IMR-90 (cell line): ENCODE results near the gene CYP3A4.

ENCODE experiments used
- CTCF ChIP-seq: conservative IDR thresholded peaks from 2 replicates; pipeline ENCODE4 v1.5.1; 2012; ENCODE audit warnings: mild to moderate bottlenecking, low read depth, low read length, improper control_type of control experiment
- MAFK ChIP-seq: IDR thresholded peaks from 2 replicates; pipeline ENCODE4 v1.6.1; 2012; ENCODE audit warnings: low read depth, low read length, improper control_type of control experiment
- MAZ ChIP-seq: IDR thresholded peaks from 2 replicates; pipeline ENCODE4 v1.6.1; 2012; ENCODE audit warnings: low read depth, mild to moderate bottlenecking, low read length, improper control_type of control experiment, moderate library complexity, borderline replicate concordance
- MXI1 ChIP-seq: IDR thresholded peaks from 2 replicates; pipeline ENCODE4 v1.6.1; 2012; ENCODE audit warnings: low read depth, mild to moderate bottlenecking, low read length, moderate library complexity, borderline replicate concordance
- NFE2L2 ChIP-seq: fragments of 150-350 bp; IDR thresholded peaks from 2 replicates; pipeline ENCODE4 v1.6.1; 2016; ENCODE audit warnings: low read depth, mild to moderate bottlenecking, low read length
- POLR2A ChIP-seq: IDR thresholded peaks from 2 replicates; pipeline ENCODE4 v1.6.1; 2012; ENCODE audit warnings: mild to moderate bottlenecking, low read depth, low read length
- RAD21 ChIP-seq: IDR thresholded peaks from 2 replicates; pipeline ENCODE4 v1.6.1; 2012; ENCODE audit warnings: low read length, improper control_type of control experiment
- RFX5 ChIP-seq: IDR thresholded peaks from 2 replicates; pipeline ENCODE4 v1.8.0; 2012; ENCODE audit warnings: low read depth, mild to moderate bottlenecking, low read length, moderate library complexity
- SMC3 ChIP-seq: fragments of 150-350 bp; IDR thresholded peaks from 2 replicates; pipeline ENCODE4 v1.6.1; 2016; ENCODE audit warnings: low read depth, mild to moderate bottlenecking, antibody characterized with exemption, low read length, moderate library complexity
- USF2 ChIP-seq: fragments of 150-350 bp; IDR thresholded peaks from 2 replicates; pipeline ENCODE4 v1.6.1; 2017; ENCODE audit warnings: mild to moderate bottlenecking, antibody characterized with exemption, low read length, low read depth
- TF ChIP-seq, protein P1 (sequence below): fragments of 150-350 bp; IDR thresholded peaks from 2 replicates; pipeline ENCODE4 v1.6.1; 2016; ENCODE audit warnings: low read depth, mild to moderate bottlenecking, low read length, moderate library complexity, borderline replicate concordance

DNA sequence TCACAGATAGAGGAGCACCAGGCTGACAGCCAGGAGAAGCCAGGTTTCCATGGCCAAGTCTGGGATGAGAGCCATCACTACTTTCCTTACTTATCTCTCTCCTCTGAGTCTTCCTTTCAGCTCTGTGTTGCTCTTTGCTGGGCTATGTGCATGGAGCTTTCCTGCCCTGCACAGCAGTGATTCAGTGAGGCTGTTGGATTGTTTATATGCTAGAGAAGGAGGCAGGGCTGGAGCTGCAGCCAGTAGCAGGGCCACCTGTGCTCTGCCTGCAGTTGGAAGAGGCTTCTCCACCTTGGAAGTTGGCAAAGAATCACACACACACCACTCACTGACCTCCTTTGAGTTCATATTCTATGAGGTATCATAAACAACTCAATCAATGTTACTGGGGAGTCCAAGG lies at the start of gene CYP3A4:
- TF ChIP-seq MXI1: no peak
- TF ChIP-seq, protein P1, sequence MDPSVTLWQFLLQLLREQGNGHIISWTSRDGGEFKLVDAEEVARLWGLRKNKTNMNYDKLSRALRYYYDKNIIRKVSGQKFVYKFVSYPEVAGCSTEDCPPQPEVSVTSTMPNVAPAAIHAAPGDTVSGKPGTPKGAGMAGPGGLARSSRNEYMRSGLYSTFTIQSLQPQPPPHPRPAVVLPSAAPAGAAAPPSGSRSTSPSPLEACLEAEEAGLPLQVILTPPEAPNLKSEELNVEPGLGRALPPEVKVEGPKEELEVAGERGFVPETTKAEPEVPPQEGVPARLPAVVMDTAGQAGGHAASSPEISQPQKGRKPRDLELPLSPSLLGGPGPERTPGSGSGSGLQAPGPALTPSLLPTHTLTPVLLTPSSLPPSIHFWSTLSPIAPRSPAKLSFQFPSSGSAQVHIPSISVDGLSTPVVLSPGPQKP: no peak
- no peak for TF ChIP-seq CTCF
- no peak for TF ChIP-seq RFX5
- no peak for TF ChIP-seq POLR2A
- no peak for TF ChIP-seq MAZ
- TF ChIP-seq RAD21: no peak
- TF ChIP-seq MAFK: no peak
- TF ChIP-seq USF2: no peak
- no peak for TF ChIP-seq SMC3
- no peak for TF ChIP-seq NFE2L2
